HG02884 (cell line): ENCODE data around the gene HJV.

ENCODE experiments used
- ATAC-seq: cut with Tn5 transposase; IDR thresholded peaks from one replicate; pipeline ENCODE4 v1.9.1; 2021; ENCODE audit warnings: mild to moderate bottlenecking, moderate library complexity; ENCODE audit not compliant: unreplicated experiment

Gene HJV

DNA sequence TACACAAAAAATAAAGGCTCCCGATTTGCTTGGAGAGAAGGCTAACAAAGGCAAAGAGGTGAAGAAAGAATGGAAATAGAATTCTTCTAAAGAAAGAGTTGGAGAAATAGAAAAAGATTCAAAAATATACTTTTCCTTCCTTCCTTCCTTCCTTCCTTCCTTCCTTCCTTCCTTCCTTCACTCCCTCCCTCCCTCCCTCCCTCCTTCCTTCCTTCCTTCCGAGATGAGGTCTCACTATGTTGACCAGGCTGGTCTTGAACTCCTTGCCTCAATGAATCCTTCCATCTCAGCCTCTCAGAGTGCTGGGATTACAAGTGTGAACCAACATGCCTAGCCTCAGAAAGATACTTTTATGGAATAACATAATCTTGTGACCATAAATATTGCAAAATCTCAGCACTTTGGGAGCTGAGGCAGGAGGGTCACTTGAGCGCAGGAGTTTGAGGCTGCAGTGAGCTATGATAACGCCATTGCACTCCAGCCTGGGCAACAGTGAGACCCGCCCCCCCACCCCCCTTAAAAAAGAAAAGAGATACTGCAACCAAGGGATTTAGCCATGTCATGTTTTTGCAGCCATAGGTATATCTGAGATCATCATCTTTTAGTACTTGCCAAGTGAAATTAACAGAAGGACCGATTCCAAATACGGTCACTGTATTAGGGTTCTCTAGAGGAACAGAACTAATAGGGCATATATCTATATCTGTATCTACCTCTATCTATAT, 1.0 kb upstream of the HJV start:
- ATAC-seq = no peak

DNA sequence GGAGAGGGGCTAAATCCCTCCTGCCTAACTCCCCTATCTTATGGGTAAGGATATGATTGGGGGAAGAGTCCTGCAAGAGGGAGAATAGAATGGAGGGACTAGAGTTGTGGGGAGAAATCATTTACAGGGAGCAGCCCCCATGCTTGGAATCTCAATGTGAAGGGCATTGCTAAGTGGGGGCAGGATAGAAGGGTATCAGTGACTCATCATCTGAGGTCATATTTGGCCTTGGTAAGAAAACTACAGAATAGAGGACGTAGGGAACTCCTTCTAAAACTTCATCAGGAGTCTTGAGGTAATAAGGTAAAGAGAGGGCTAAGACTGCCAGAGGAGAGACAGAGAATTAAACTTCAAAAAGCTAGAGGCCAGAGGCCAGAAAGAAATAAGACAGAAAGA, 487 bp downstream of the HJV start:
- no peak for ATAC-seq

DNA sequence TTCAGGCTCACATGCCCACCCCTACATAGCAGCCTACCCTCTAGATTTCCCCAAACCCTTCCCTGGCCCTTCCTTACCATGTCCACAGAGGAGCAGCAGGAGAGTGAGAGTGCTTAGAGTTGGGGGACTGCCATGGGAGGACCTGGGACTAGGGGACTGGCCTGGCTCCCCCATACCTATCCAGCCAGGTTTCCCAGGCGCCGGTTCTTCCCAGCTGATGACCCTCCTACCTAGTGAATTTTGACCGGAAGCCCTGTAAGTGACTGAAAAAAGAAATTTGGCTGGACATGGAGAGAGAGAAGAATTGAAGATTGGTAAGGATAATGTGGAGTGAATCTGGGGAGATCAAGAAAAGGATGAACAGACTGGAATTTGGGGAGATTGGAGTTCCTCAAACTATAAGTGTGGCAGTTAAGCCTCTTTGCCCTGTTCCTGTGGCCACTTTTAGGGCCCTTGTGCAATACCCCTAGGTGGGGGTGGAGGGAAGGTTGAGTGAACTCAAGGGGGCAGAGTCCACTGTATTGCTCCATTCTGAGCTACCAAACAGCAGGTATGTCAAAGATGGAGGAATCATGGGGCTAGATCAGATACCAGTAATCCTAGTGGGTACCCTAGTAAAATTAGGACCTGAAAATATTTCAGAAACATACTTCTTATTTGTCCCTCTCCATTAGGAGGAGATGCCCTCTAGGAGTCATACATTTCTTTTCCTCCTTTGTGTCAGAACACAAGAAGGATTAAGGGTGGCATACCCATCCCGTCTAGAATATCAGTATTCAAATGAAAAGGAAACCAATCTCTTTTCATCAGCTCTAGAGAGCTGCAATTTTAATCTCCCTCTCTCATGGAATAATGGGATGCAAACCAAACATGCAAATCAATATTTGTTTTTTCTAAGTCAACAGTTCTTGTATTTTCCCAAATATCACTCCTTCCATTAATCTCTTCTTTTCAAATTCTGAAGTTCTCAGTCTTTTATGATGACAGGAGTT, 1.2 kb downstream of the HJV start:
- ATAC-seq = no peak

DNA sequence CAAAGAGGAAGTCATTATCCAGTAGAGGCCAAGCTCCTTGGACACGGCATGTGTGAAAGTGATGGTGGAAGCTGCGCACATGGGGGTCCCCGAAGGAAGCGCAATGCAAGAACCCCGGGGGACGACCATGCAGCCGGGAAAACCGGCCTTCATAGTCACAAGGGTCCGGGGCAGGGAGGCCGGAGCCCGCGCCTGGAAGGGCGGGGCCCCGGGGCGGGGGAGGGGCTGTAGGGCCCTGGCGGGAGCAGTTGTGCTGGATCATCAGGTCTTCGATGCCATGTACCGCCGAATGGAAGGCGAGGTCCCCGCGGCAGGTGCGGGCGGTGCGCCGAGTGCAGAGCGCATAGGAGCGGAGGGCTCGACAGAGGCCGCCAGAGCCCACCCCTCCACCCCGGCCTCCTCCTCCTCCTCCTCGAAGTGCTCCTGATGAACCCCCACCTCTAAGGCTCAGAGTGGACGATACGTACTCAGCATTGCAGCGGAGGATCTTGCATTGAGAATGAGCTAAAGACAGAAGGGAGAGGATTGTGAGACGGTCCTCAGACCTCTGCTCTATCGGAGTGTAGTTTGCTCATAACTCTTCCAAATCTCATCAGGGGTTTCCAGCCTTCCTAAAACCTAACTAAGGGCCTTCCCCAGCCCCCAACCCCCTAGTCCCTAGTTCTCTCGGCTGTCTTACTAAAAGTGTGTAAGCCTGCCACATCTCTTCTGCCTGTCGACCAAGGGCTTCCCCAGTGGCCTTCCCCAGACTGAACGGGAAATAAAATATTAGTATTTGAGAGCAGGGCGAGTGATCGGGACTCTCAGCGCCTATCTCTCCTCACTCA, 2.1 kb downstream of the HJV start:
- no peak for ATAC-seq

DNA sequence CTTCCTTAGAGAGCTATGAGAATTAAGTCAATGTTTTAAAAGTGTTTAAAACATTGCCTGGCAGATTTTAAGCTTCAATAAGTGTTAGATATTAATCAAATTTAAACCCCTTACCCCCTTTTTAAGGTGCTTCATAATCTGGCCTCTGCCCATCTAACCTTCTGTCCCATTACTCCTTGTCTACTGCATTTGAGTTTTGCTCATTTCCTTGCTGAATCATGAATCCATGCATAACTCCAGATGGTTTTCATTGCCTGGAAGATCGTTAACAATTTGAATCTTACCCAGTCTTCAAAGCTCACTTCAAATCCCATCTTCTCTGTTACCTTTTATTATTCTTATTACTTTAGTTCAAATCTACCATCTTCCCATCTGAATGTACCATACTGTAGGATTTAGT, 4.6 kb downstream of the HJV start:
- no peak for ATAC-seq

DNA sequence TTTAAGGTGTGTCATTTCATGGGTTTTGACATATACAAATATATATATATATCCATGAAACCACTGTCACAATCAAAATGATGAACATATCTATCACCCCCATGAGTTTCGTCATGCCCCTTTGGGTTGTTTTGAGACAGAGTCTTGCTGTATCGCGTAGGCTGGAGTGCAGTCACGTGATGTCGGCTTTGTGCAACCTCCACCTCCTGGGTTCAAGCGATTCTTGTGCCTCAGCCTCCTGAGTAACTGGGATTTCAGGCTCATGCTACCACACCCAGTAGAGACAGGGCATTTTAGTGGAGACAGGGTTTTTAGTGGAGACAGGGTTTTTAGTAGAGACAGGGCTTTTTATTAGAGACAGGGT, 8.0 kb downstream of the HJV start:
- no peak for ATAC-seq

DNA sequence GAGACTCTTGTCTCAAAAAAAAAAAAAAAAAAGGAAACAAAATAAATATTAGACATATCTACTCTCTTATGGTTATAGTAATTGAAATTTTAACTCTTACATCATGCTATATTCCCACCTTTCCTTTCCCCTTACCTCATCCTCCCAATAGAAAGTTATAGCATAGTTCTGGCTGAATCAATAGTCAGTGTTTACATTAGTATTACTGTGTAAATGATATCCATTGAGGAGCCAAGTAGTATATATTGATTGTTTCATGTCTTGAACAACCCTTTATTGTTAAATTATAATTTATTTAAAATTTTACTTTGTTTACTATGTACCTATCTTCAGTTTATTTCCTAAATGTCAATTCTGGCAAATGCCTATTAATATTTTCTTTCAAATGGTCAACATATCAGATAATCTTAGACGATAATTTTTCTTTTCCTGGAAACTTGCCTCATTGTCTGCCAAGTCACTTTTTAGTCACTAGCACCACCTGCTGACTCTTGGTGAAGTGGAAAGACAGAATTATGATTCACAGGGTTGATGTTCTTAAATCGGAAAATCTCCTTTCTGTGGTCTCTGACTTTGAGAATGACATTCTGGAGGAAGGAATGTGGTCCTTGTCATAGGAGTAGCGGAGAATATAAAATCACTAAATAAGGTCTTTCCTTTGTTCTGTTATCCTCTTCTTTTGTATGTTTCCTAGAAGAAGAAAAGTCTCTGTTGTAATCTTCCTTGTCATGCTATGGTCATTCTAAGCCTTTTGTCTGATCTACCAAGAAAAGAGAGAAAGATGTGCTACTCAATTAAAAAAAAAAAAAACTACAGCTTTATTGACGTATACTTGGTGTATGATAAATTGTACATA, 8.6 kb downstream of the HJV start:
- no peak for ATAC-seq

DNA sequence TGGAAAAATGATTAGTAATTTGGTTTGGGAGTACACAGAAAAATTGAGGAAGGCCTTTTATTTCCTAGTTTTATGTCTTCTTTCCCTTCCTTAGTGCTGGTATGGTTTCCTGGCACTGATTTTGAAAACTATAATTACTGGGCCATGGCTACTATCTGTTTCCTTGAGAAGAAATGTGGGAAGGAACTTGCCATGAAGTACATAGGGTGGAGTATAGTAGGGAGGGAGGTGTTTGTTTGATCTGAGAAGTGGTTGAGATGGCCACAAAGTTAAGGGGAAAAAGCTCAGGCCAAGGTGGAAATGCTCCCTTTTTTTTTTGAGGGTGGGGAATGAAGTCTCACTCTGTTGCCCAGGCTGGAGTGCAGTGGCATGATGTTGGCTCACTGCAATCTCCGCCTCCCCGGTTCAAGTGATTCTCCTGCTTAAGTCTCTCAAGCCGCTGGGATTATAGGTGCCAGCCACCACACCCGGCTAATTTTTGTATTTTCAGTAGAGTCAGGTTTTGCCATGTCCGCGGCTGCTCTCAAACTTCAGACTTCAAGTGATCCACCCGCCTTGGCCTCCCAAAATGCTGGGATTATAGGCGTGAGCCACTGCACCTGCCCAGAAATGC, 11.3 kb downstream of the HJV start:
- ATAC-seq = no peak

DNA sequence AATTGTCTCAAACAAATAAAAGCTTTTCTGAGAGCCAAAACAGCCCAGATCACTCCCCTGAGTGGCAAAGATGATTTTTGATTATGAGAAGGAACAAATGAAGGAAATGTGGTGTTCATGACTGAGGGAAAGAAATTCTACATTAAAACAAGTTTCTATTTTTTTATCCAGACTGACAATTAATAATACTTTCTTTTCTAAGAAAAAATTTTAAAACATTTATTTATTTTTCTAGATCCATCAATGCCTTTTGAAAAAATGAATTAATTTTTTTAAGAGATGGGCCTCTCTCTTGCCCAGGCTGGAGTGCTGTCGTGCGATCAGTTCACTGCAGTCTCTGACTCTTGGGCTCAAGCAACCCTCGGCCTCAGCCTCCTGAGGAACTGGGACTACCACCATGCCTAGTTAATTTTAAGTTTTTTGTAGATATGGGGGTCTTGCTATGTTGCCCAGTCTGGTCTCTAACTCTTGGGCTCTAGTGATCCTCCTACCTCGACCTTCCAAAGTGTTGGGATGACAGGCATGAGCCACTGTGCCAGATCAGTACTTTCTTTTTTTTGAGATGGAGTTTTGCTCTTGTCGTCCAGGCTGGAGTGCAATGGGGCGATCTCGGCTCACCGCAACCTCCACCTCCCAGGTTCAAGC, 13.9 kb downstream of the HJV start:
- no peak for ATAC-seq

DNA sequence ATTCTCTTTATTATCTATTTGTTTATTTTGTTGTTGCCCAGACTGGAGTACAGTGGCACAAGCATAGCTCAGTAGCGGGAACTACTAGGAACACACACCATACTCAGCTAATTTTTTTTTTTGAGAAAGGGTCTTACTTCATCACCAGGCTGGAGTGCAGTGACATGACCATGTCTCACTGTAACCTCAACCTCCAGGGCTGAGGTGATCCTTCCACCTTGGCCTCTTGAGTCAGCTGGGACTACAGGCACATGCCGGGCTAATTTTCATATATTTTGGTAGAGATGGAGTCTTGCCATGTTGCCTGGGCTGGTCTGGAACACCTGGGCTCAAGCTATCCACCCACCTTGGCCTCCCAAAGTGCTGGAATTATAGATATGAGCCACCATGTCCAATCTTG, 19.8 kb downstream of the HJV start:
- no peak for ATAC-seq

DNA sequence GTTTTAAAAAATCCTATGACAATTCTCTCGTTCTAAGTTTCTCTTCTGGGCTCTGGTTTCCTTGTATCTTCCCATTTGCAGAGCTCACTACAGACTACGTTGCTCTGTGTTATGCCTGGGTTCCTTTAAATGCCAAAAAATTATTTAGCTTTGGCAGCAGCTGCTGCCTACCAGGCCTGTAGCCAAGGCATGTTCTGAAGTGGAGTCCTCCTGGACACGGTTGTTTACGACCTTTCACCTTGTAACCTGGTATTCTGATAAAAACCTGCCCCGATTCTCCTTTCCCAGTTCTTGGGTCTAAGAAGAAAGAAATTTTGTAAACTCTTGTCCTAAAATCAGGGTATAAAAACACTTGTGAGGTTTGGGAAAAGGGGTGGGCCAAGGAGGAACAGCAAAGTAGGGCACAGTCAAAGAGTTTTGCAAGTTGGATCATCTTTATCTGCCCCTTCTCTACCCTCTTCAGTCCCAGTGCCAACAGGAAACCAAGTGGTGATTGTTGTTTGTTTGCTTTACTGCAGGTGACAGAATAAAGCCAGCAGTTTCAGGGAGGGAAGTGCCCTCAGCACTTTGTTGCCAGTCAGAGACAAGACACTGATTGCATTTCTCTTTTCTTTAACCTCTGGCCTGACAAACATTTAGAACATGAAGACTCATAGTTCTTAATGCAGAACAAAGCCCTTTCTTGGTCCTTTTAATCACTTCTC, 22.1 kb downstream of the HJV start:
- no peak for ATAC-seq

DNA sequence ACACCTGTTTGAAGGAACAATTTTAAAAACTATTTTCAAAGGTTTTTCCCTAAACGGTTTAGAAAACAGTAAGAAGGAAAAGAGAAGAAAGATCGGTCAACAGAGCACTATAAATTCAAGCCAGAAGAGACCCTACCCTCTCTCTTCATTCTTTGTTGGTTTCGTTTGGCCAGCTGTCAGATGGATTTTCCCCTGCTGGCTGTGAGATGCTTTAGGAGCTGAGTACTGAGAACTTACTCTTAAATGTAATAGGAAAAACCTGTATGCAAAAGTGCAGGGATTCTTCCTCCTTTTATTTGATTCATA, 23.9 kb downstream of the HJV start:
- ATAC-seq = no peak

DNA sequence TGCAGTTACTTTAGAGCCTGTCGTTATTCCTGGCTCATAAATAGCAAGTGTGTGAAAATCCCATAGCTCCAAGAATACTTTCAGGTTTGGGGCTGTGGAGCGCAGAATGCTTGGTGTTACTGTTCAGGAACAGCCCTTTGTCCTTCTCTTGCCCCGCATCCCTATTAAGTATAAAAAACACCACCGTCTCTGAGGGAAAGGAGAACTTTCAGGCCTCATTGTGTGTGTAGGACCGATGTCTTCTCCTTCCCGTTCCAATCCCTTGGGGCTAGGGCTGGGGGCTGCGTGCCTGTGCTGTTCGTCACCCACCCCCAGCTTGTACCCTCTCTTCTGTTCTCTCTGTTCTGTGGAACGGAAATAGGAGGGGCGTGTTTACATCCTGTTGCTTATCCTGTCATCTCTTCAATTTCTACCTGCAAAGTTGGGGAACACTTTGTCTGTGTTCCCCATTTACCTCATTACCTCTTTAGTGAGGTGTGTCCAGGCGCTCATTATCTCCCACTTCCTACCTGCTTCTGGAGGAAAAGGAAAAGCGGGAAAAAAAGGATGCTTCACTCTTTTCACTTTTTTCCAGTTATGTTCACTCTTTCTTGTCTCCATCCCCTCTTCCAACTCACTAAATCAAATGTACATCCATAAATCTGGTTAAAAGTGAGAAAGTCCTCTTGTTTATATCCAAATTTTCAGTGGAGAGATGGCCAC, 24.4 kb downstream of the HJV start:
- ATAC-seq = no peak

DNA sequence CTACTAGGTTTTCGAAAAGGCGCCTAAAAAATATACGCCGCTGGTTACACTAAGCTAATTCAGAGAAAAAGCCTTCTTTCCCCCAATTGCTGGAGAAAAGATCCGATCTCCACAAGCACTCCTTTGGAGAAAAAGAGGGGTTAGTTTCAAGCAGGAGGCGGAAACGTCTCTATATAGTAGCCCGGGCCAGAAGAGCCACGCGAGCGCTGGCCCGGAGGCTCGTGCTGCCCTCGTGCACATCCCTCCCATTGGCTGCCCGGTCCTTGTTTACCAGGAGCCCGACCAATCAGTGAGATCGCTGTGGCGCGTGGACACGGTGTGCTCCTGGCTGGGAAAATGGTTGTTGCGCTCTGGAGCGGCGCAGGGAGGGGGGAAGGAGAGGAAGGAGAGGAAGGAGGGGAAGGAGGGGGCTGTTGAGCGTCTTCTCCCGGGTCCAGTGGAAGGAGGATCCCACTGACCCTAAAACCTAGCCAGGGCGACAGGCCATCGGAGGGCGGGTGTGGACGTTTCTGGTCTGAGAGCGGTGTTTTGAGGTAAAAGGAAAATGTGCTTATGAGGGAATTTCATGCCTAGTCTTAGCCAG, 25.0 kb downstream of the HJV start, which contains the start of gene TXNIP:
TSS of gene TXNIP (minus strand) at position 147 of the 583 bp plus-strand sequence. CDS start 313 bp downstream, outside the sequence.
- peak; percentile 80 for ATAC-seq

DNA sequence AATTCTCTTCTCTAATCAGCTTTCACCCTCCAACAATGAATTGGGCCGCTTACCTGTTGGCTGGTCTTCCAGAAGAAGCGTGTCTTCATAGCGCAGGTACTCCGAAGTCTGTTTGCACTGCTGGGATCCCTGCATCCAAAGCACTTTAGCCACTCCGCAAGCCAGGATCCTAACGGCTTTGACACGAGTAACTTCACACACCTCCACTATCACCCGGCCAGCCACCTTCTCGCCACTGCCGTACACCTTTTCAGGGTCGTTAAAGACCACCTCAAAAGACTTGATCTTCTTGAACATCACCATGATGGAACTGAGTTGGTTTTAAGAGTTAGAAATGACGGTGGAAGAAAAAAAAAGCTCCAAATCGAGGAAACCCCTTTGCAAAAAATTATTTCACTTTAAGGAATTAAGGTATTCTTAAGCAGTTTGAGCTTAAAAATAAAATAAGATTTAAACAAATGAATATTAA, 25.5 kb downstream of the HJV start:
- ATAC-seq = no peak

DNA sequence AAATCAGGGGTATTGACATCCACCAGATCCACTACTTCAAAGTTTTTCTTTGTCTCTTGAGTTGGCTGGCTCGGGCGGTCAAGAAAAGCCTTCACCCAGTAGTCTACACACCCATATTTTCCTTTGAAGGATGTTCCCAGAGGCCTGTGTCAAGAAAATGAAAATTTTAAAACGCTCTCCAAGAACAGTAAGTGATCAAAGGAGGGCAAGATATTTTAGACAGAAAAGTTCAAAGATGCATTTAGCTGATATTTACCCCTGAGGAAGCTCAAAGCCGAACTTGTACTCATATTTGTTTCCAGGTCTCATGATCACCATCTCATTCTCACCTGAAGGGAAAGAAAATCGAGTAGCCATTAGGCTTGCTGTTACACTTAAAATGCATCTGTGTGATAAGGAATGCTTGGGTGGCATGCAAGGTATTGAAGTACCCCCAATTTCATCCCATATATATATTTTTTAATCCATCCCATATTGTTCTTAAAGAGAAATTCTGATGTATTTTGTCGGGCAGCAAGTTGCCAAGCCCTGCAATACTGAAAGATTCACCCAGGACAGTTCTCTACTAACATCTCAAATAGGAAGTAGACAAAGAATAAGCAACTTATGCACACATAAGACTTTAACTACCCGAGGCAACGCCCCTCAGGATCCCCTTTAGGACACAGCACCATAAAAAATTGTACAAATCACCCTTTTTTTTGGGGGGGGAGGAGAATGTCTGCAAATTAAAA, 26.2 kb downstream of the HJV start:
- ATAC-seq = no peak
